ENCODE measurements around the gene RGPD4.
"Not testable (repeated sequence)": the region's sequence is repeated elsewhere in the genome, so short reads cannot be mapped to it uniquely, and the experiment has no call there.

GRCh38 chr2:107829514-107829913 lies 2.8 kb downstream of the RGPD4 start:
- TF ChIP-seq, protein P1, sequence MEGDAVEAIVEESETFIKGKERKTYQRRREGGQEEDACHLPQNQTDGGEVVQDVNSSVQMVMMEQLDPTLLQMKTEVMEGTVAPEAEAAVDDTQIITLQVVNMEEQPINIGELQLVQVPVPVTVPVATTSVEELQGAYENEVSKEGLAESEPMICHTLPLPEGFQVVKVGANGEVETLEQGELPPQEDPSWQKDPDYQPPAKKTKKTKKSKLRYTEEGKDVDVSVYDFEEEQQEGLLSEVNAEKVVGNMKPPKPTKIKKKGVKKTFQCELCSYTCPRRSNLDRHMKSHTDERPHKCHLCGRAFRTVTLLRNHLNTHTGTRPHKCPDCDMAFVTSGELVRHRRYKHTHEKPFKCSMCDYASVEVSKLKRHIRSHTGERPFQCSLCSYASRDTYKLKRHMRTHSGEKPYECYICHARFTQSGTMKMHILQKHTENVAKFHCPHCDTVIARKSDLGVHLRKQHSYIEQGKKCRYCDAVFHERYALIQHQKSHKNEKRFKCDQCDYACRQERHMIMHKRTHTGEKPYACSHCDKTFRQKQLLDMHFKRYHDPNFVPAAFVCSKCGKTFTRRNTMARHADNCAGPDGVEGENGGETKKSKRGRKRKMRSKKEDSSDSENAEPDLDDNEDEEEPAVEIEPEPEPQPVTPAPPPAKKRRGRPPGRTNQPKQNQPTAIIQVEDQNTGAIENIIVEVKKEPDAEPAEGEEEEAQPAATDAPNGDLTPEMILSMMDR (IDR thresholded peaks at IDR 0.05; ENCODE audit: low read depth, low read length, poor library complexity, severe bottlenecking): not testable (repeated sequence)
- TF ChIP-seq EZH2phosphoT487 (IDR thresholded peaks at IDR 0.05; ENCODE audit: borderline replicate concordance, low read length): not testable (repeated sequence)

Measured in DOHH2 (cell line).